ENCODE data around the gene RAP1A. TPM values are rescaled to one million over a fixed set of nuclear protein-coding genes. Genes with fewer than 3 reads are reported as not detected.

The RAP1A gene
- polyA plus RNA-seq, 1 experiment, result 20.5 TPM

DNA sequence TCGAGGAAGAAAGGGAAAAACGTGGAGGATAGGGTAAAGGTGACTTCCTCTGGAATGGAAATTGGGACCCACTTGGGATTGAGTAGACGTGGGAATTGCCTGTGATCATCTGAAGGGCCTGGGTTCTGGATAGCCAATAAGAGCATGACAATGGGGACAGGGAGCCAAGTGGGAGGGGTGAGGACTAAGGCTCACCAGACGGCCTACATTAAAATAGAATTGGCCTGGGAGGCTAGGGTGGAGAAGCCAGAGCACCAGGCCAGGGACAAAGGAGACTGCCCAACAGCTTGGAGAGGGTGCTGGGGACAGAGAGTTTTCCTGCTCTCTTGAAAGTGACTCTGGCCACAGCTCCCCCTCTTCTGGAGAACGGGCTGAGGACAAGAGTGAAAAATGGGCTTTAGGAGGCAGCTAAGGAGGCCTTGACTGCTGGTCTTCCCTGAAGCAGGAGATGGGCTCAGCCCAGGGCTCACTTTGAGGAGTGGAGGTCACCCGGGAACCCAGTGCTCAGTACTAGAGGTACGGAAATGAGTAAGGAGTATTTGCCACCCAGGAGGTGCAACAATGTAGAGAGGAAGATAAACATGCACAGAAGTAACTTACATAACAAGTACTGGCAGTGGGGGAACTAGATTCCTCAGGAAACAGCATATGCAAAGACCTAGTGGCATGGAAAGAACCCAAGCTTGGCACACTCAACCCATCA, 100.8 kb downstream of the RAP1A start:
- Histone ChIP-seq H3K4me3 (ENCODE audit: low read depth, low read length) (no peak overlapping the region), H3K36me3 (ENCODE audit: control insufficient read depth, insufficient read depth, low read length) (no peaks in the 10 kb centered on the region), H3K27me3 (ENCODE audit: control insufficient read depth, insufficient read depth, low read length) (no peaks in the 10 kb centered on the region)
- ChIA-PET POLR2A (no interaction called here), CTCF (interaction anchor here (1.2 kb wide), 1 partner anchor 26 kb away, joined by 4 read pairs; no protein-coding TSS in a partner anchor)
- no peak for DNase-seq (ENCODE audit: low read depth)
- TF ChIP-seq, protein P1, sequence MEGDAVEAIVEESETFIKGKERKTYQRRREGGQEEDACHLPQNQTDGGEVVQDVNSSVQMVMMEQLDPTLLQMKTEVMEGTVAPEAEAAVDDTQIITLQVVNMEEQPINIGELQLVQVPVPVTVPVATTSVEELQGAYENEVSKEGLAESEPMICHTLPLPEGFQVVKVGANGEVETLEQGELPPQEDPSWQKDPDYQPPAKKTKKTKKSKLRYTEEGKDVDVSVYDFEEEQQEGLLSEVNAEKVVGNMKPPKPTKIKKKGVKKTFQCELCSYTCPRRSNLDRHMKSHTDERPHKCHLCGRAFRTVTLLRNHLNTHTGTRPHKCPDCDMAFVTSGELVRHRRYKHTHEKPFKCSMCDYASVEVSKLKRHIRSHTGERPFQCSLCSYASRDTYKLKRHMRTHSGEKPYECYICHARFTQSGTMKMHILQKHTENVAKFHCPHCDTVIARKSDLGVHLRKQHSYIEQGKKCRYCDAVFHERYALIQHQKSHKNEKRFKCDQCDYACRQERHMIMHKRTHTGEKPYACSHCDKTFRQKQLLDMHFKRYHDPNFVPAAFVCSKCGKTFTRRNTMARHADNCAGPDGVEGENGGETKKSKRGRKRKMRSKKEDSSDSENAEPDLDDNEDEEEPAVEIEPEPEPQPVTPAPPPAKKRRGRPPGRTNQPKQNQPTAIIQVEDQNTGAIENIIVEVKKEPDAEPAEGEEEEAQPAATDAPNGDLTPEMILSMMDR (IDR thresholded peaks at IDR 0.05; ENCODE audit: insufficient read depth, low read depth, low read length), result no peak

DNA sequence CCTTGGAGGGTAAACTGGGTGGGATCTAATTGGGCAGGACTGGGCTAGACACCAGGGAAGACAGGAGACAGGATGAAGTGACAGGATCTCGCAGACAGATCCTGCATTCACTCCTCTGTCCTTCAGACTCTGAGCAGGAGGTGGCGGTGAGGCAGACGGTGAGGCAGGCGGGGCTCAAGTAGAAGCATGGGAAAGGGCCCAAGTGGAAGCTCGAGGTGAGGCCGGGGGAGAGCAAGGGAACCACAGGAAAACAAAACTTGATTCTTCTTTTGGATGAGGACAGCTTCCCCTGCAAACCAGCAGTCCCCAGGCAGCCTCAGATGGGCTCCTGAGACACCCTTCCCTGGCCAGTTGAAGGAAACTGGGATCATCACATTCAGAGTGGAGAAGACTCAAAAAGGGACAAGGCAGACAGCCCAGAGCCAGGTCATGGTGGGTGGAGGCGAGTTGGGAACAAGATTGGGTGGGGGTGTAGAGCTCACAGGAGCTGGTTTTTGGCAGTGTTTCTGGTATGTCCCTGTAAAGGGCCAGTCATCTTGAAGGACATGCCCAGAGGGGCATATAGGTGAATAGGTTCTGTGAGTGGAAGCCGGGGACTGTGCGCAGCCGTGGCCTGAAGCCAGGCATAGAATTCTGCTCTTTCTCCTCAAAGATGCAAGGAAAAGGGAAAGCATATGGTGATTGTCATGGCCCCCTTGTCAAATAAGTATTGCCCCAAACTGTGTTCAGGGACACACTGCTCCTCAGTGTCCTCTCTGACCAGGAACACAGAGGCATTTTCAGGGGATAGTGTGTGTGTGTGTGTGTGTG, 101.6 kb downstream of the RAP1A start:
- DNase-seq (ENCODE audit: low read depth), result no peak
- Histone ChIP-seq H3K36me3 (ENCODE audit: control insufficient read depth, insufficient read depth, low read length) (no peaks in the 10 kb centered on the region), H3K27me3 (ENCODE audit: control insufficient read depth, insufficient read depth, low read length) (no peaks in the 10 kb centered on the region), H3K4me3 (ENCODE audit: low read depth, low read length) (no peak overlapping the region)
- TF ChIP-seq, protein P1 (IDR thresholded peaks at IDR 0.05; ENCODE audit: insufficient read depth, low read depth, low read length), result no peak
- CTCF ChIA-PET, result interaction anchor here (1.2 kb wide), 1 partner anchor 25 kb away, joined by 4 read pairs; no protein-coding TSS in a partner anchor
- POLR2A ChIA-PET, result no interaction called here

DNA sequence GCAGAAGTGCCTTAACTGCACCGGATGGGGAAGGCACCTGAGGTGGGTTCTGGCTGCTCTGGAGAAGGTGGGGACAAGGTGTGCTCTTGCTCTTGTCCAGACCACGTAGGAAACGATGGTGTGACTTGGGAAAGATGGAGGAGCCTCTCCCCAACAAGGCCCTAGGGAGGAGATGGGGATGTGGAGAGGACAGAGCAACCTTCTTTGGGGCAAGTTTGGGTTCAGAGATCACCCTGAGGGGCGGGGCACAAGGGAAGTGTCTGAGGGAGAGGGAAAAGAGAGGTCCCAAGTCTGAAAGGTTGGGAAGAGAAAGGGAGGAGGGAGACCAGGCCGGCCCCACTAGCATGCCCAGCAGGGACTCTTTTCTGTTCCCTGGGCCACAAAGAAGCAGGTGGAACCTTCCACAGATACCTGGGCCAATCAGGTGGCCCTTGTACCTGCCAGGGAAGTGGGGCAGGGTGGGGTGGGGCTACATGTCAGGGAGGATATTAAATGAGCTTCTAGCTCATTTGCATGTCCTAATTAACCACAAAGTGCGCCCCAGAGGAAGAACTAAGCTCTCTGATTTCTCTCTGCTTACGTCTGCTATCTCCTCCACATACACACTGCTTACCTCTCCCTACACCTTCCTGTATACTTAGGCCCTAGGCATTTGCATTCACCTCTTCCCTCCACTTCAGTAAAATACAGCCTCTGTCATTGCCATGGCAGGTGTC, 103.7 kb downstream of the RAP1A start:
- H3K36me3 ChIP-seq (ENCODE audit: control insufficient read depth, insufficient read depth, low read length), result no peaks in the 10 kb centered on the region; the same call in 1 of the 2 replicates
- ChIA-PET CTCF (interaction anchor here (1.5 kb wide), 1 partner anchor 241 kb away, joined by 6 read pairs; no protein-coding TSS in a partner anchor), POLR2A (no interaction called here)
- H3K27me3 ChIP-seq (ENCODE audit: control insufficient read depth, insufficient read depth, low read length), result no peaks in the 10 kb centered on the region
- H3K4me3 ChIP-seq (ENCODE audit: low read depth, low read length), result no peak overlapping the region
- TF ChIP-seq, protein P1 (IDR thresholded peaks at IDR 0.05; ENCODE audit: insufficient read depth, low read depth, low read length), result no peak
- DNase-seq (ENCODE audit: low read depth), result no peak

- Histone ChIP-seq H3K27me3 (ENCODE audit: control insufficient read depth, insufficient read depth, low read length) (no peaks in the 10 kb centered on the region), H3K36me3 (ENCODE audit: control insufficient read depth, insufficient read depth, low read length) (no peaks in the 10 kb centered on the region; the same call in 1 of the 2 replicates), H3K4me3 (ENCODE audit: low read depth, low read length) (no peak overlapping the region)
- POLR2A ChIA-PET, result no interaction called here
- DNase-seq (ENCODE audit: low read depth), result no peak
- CTCF ChIA-PET, result no interaction called here
- TF ChIP-seq, protein P1 (IDR thresholded peaks at IDR 0.05; ENCODE audit: insufficient read depth, low read depth, low read length), result no peak
Observed at GRCh38 chr1:111723871-111724270, 104.3 kb downstream of the RAP1A start.

- CTCF ChIA-PET, result interaction anchor here (8.2 kb wide), 1 partner anchor 11 kb away, joined by 48 read pairs; no protein-coding TSS in a partner anchor
- no peak for DNase-seq (ENCODE audit: low read depth)
Observed at GRCh38 chr1:111725192-111725591, 105.6 kb downstream of the RAP1A start.

More at GRCh38 chr1:111725192-111725591, 105.6 kb downstream of the RAP1A start:
- Histone ChIP-seq H3K4me3 (ENCODE audit: low read depth, low read length) (no peak overlapping the region), H3K36me3 (ENCODE audit: control insufficient read depth, insufficient read depth, low read length) (no peaks in the 10 kb centered on the region; the same call in 1 of the 2 replicates), H3K27me3 (ENCODE audit: control insufficient read depth, insufficient read depth, low read length) (no peaks in the 10 kb centered on the region)
- TF ChIP-seq, protein P1 (IDR thresholded peaks at IDR 0.05; ENCODE audit: insufficient read depth, low read depth, low read length), result no peak
- POLR2A ChIA-PET, result no interaction called here

All from BJ (cell line).